Right lobe of liver (tissue), 6 donors: ENCODE data around the gene RIPOR3. TPM values are rescaled to one million over a fixed set of nuclear protein-coding genes. Genes with fewer than 3 reads are reported as not detected.

Experiments
- ATAC-seq, 4 donors: fragments of 200-7000 bp; cut with Tn5 transposase; one replicate each; pipeline ENCODE4 v1.9.1; 2020; ENCODE audit warnings: mild to moderate bottlenecking in 4 of 4, moderate library complexity in 4 of 4
- DNase-seq, 3 donors: peaks; one replicate each; pipeline ENCODE4 v3.0.0-alpha.2; 2020
- H3K27ac ChIP-seq, 3 donors: fragments of 200-600 bp; one replicate each; pipeline ENCODE4 v1.8.0; 2022
- H3K27me3 ChIP-seq, 2 donors: fragments of 200-600 bp; one replicate each; pipeline ENCODE4 v1.8.0; 2022
- H3K36me3 ChIP-seq, 4 donors: fragments of 200-600 bp; sonication (generic) in 1 of 4; one replicate each; pipeline versions ENCODE4 v1.5.1 to v1.8.0; 2017 to 2022; ENCODE audit warnings: control low read depth in 1 of 4
- H3K4me1 ChIP-seq, 4 donors: fragments of 200-600 bp; sonication (generic) in 1 of 4; one replicate each; pipeline versions ENCODE4 v1.5.1 to v1.8.0; 2017 to 2022; ENCODE audit warnings: control low read depth in 1 of 4
- H3K4me3 ChIP-seq, 3 donors: fragments of 200-600 bp; one replicate each; pipeline ENCODE4 v1.8.0; 2022
- H3K9me3 ChIP-seq, 4 donors: fragments of 200-600 bp; sonication (generic) in 1 of 4; one replicate each; pipeline versions ENCODE4 v1.5.1 to v1.8.0; 2017 to 2022; ENCODE audit warnings: control low read depth in 1 of 4
- POLR2A ChIP-seq: fragments of 450-650 bp; IDR thresholded peaks from one replicate; pipeline ENCODE4 v1.6.1; 2017; ENCODE audit warnings: antibody characterized with exemption, mild to moderate bottlenecking
- WGBS: methylation state at CpG from one replicate; pipeline ENCODE4 v1.1.6; 2018; ENCODE audit warnings: low coverage, low lambda C conversion rate; ENCODE audit not compliant: insufficient coverage; ENCODE audit errors: missing lambda C conversion rate; 5-methylcytosine and 5-hydroxymethylcytosine counted together
- intact Hi-C, 2 donors: fragments of 100-400 bp; cut with DNase I; formaldehyde crosslinking; loops; one replicate each; pipeline versions ENCODE4 v1.11.2 to v1.14.1; 2022
- total RNA-seq, 6 experiments: library from RNA; depleted of rRNA in 2 of 6; stranded (reverse); fragments of >200 nt in 2 of 6; fragmentation: NEBNext Ultra II Directional in 3 of 6; extraction: Animal tissue kit (Norgen Biotek cat#: 25700) in 3 of 6; gene quantifications; one replicate each; pipeline versions ENCODE4 v1.1.0 to v1.2.4, GENCODE V29; 2016 to 2023
- TF ChIP-seq, protein P1 (sequence below), 4 donors: fragments of 200-600 bp in 3 of 4; fragments of 450-650 bp in 1 of 4; IDR thresholded peaks; one replicate each; pipeline versions ENCODE4 v1.5.1 to v1.8.0; 2016 to 2022; ENCODE audit warnings: antibody characterized with exemption in 4 of 4, mild to moderate bottlenecking in 2 of 4
- donor health status: DM: no; HTN: yes; CAD: no.
- donor health status: DM: no; HTN: no; CAD: no.
- donor health status: DM: no; HTN: no; CAD: no.
- donor health status: DM: no; HTN: yes; CAD: no.
- donor health status: DM: no; HTN: yes; CAD: no.

Gene RIPOR3
- total RNA-seq, 6 experiments from 2014 or later: 4.8 to 13.8 (median 8.9) TPM

DNA sequence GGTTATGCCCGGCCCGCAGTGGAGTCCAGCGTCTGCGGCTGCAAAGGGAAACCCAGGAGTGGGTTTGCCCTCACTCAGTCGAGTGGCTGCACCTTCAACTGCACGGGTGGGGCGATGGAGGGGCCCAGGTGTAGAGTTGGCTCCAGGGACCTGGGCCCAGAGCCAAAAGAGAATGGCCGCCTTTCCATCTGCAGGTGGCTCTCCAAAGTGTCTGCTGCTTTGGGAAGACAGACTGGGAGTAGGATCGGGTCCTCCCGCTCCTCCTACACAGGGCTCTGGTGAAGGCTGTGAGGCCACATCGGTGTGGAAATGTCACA lies 101.0 kb downstream of the RIPOR3 start:
- Histone ChIP-seq H3K9me3 (no peaks in the 10 kb centered on the region), H3K27me3 (no peaks in the 10 kb centered on the region), H3K27ac (no peak overlapping the region), H3K4me3 (no peak overlapping the region), H3K36me3 (peaks cover 0 to 25% (median 2%) of the 10 kb centered on the region in 4 donors), H3K4me1 (peaks cover 0 to 11% (median 5%) of the 10 kb centered on the region in 4 donors)
- no CpG with 5 or more reads among the region's 11 CpGs for WGBS
- DNase-seq: no peak
- TF ChIP-seq POLR2A: no peak
- TF ChIP-seq, protein P1, sequence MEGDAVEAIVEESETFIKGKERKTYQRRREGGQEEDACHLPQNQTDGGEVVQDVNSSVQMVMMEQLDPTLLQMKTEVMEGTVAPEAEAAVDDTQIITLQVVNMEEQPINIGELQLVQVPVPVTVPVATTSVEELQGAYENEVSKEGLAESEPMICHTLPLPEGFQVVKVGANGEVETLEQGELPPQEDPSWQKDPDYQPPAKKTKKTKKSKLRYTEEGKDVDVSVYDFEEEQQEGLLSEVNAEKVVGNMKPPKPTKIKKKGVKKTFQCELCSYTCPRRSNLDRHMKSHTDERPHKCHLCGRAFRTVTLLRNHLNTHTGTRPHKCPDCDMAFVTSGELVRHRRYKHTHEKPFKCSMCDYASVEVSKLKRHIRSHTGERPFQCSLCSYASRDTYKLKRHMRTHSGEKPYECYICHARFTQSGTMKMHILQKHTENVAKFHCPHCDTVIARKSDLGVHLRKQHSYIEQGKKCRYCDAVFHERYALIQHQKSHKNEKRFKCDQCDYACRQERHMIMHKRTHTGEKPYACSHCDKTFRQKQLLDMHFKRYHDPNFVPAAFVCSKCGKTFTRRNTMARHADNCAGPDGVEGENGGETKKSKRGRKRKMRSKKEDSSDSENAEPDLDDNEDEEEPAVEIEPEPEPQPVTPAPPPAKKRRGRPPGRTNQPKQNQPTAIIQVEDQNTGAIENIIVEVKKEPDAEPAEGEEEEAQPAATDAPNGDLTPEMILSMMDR (IDR thresholded peaks at IDR 0.05): no peak
- ATAC-seq: no peak
- intact Hi-C loops: no loop called here

DNA sequence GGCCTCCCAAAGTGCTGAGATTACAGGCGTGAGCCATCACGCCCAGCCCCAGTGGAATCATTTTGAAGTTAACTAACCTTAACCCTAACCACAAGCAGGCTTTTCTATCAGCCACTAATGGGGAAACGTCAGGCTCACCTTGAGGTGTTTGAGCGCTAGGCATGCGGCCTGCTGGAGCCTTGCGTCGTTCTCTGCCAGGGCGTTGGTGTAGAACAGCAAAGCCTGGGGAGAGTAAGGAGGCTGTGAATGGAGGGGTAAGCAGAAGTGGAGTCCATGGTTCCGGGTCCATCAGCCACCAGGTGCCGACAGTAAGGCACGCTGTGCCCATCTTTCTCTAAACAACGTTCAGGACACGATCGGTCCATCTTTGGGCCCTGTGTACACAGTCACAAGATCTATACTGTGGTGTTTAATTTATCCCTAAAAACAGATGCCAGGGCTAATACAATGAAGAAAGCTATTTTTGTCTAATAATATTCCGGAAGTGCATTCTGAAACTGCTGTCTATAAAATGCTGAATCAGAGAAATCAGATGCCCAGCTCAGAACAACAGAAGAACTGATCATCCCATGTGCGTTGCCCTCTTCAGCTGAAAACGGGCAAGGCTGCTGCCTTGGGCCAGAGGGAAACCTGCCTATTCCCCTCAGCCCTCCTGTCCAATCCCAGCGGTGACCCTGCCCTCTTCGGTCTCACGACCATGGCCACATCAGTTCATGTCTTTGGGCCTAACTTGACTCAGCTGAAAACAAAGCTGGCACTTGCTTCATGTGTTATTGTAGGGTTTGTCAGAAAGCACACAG lies 101.6 kb downstream of the RIPOR3 start:
- ATAC-seq (no peak), DNase-seq (no peak)
- Histone ChIP-seq H3K4me1 (peaks cover 0 to 11% (median 5%) of the 10 kb centered on the region in 4 donors), H3K4me3 (no peak overlapping the region), H3K27ac (no peak overlapping the region), H3K27me3 (no peaks in the 10 kb centered on the region), H3K36me3 (peaks cover 0 to 25% (median 2%) of the 10 kb centered on the region in 4 donors), H3K9me3 (no peaks in the 10 kb centered on the region)
- TF ChIP-seq, protein P1 (IDR thresholded peaks at IDR 0.05): no peak
- no peak for TF ChIP-seq POLR2A
- intact Hi-C loops: loop anchor here in 1 of 2 donors (10.0 kb wide), 1 partner anchor 405 kb away; no protein-coding TSS in a partner anchor
- WGBS: 89% methylated on average over 5 of the region's 20 CpGs

DNA sequence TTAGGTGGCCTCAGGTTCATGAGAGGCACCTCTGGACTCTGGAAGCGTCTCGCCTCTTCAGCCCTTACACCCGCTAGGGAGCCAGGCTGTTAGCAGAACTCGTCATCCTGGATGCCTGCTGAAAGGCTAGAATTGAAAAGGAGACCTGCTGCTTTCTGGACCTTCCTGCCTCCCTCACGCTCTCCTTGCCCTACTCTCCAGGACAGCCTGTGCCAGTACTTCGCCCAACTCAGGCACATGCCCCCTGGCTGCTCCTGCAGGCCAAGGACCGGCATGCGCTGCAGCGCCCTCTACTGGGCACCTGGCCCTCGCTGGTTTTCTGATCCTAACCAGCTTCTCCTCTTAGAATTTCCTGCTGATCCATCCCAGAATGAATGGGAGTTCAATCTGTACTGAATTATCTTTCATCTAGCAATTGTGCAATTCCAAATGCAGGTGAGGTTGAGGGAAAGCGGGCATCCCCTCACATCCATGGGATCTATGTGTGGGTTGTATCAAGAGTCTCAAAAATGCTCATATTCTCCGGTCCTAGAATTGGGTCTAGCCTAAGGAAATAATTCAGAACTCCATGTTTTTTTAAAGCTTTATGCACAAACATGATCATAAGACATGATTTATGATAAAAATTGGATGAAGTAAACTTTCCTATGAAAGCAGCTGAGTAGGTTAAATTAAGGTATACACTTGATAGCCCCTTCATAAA lies 103.2 kb downstream of the RIPOR3 start:
- WGBS: 25% methylated on average over 5 of the region's 12 CpGs
- peaks cover 0 to 31% (median 7%) of the 10 kb centered on the region in 4 donors for H3K36me3 ChIP-seq
- TF ChIP-seq, protein P1 (IDR thresholded peaks at IDR 0.05): peak; percentile 79 to 97 (median 96)
- TF ChIP-seq POLR2A: no peak

GRCh38 chr20:50587291-50587961 lies 103.9 kb downstream of the RIPOR3 start:
- WGBS: 57% methylated on average over 3 of the region's 19 CpGs
- no peak overlapping the region for H3K4me3 ChIP-seq
- H3K27me3 ChIP-seq: no peaks in the 10 kb centered on the region
- intact Hi-C loops: loop anchor here in 1 of 2 donors (10.0 kb wide), 1 partner anchor 403 kb away; no protein-coding TSS in a partner anchor
- H3K36me3 ChIP-seq: peaks cover 0 to 36% (median 10%) of the 10 kb centered on the region in 4 donors
- H3K27ac ChIP-seq: no peak overlapping the region
- H3K4me1 ChIP-seq: peaks cover 0 to 9% (median 4%) of the 10 kb centered on the region in 4 donors
- ATAC-seq: no peak
- no peak for TF ChIP-seq POLR2A
- TF ChIP-seq, protein P1 (IDR thresholded peaks at IDR 0.05): no peak
- no peaks in the 10 kb centered on the region for H3K9me3 ChIP-seq
- no peak for DNase-seq

More for the DNA sequence above, 103.2 kb downstream of the RIPOR3 start:
- Histone ChIP-seq H3K27ac (no peak overlapping the region), H3K9me3 (no peaks in the 10 kb centered on the region), H3K4me1 (peaks cover 0 to 11% (median 5%) of the 10 kb centered on the region in 4 donors), H3K4me3 (no peak overlapping the region), H3K27me3 (no peaks in the 10 kb centered on the region)
- intact Hi-C loops: loop anchor here in 1 of 2 donors (10.0 kb wide), 1 partner anchor 403 kb away; no protein-coding TSS in a partner anchor
- ATAC-seq: peak; percentile 62 to 84 (median 74)
- DNase-seq: peak; percentile 79 to 83 (median 79)
